Testis (tissue), 3 donors: ENCODE data around the gene ERVFRD-1. TPM values are rescaled to one million over a fixed set of nuclear protein-coding genes. Genes with fewer than 3 reads are reported as not detected.

Experiments used
- DNase-seq: peaks from one replicate; pipeline ENCODE4 v3.0.0-alpha.2; 2019
- H3K27ac ChIP-seq, 2 donors: fragments of 200-600 bp; sonication (generic); one replicate each; pipeline ENCODE4 v1.5.1; 2019
- H3K27me3 ChIP-seq: fragments of 200-600 bp; sonication (generic); one replicate; pipeline ENCODE4 v1.5.1; 2019
- H3K36me3 ChIP-seq: fragments of 200-600 bp; sonication (generic); one replicate; pipeline ENCODE4 v1.5.1; 2017; ENCODE audit warnings: low read depth; ENCODE audit errors: missing control alignments
- H3K4me1 ChIP-seq: fragments of 200-600 bp; sonication (generic); one replicate; pipeline ENCODE4 v1.5.1; 2019
- H3K4me3 ChIP-seq, 2 donors: fragments of 200-600 bp; sonication (generic); one replicate each; pipeline ENCODE4 v1.5.1; 2017 to 2019
- H3K9me3 ChIP-seq: fragments of 200-600 bp; sonication (generic); one replicate; pipeline ENCODE4 v1.5.1; 2017
- CTCF ChIP-seq, 3 experiments: fragments of 450-650 bp in 2 of 3; fragments of 200-600 bp in 1 of 3; sonication (generic) in 1 of 3; IDR thresholded peaks; one replicate each; pipeline ENCODE4 v1.5.1; 2016 to 2019; ENCODE audit warnings: antibody characterized with exemption in 3 of 3, mild to moderate bottlenecking in 2 of 3, moderate library complexity in 1 of 3
- POLR2A ChIP-seq: fragments of 450-650 bp; IDR thresholded peaks from one replicate; pipeline ENCODE4 v1.6.1; 2017; ENCODE audit warnings: antibody characterized with exemption, mild to moderate bottlenecking, moderate library complexity
- WGBS, 2 donors: methylation state at CpG; one replicate each; pipeline ENCODE4 v1.1.5; 2018; 5-methylcytosine and 5-hydroxymethylcytosine counted together
- intact Hi-C: fragments of 100-400 bp; cut with DNase I; formaldehyde crosslinking; loops from one replicate; pipeline ENCODE4 v1.15.1; 2023; ENCODE audit warnings: low total_unique reads
- polyA plus RNA-seq: library from polyadenylated mRNA; stranded (reverse); fragments of 350-450 nt; fragmentation: Illumina TruSeq; extraction: RNeasy Lipid Tissue Mini Kit (QIAGEN cat#74804); gene quantifications from one replicate; pipeline ENCODE4 v1.2.3, GENCODE V29; 2014; ENCODE audit warnings: low read depth, low replicate concordance; ENCODE audit not compliant: insufficient read depth
- total RNA-seq, 2 donors: library from RNA; depleted of rRNA; stranded (reverse); fragments of >200 nt; gene quantifications; one replicate each; pipeline ENCODE4 v1.2.3, GENCODE V29; 2016

The ERVFRD-1 gene
- total and polyA plus RNA-seq, 3 donors from 2014 or later = 0.16 TPM; not detected in 2

GRCh38 chr6:11111769-11112437 lies 378 bp upstream of the ERVFRD-1 start:
- Histone ChIP-seq H3K4me3 (no peak overlapping the region), H3K9me3 (no peaks in the 10 kb centered on the region), H3K4me1 (peaks cover 3% of the 10 kb centered on the region), H3K27ac (no peak overlapping the region), H3K36me3 (no peaks in the 10 kb centered on the region), H3K27me3 (no peaks in the 10 kb centered on the region)
- 63 to 73% methylated on average over 9 of the region's 9 CpGs for WGBS, 2 donors
- no peak for DNase-seq
- intact Hi-C loops = no loop called here
- no peak for TF ChIP-seq CTCF (IDR thresholded peaks at IDR 0.05)
- TF ChIP-seq POLR2A = no peak

- TF ChIP-seq POLR2A (no peak), CTCF (IDR thresholded peaks at IDR 0.05) (no peak)
- intact Hi-C loops = no loop called here
- H3K36me3 ChIP-seq = no peaks in the 10 kb centered on the region
Observed at GRCh38 chr6:11108726-11109125, 2.8 kb downstream of the ERVFRD-1 start.

DNA sequence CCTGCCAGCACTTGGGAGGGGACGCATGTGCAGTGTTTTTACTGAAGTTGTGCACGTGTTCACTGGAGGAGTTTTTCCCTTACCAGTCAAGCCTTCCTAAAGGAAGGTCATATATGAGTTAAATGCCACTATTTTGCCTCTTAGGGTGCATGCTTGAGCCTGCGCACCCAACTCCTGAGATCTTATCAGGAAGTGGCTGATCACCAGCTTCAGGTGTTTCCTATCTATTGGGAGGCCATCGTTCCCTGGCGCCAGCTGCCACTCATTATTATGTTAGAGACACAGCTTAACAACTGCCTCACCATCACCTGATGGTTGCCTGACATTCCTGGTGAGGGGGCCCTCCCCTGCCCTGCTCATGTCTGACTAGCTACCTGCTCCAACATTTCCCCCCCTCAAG lies 8.5 kb downstream of the ERVFRD-1 start:
- Histone ChIP-seq H3K36me3 (no peaks in the 10 kb centered on the region), H3K27ac (no peak overlapping the region), H3K9me3 (no peaks in the 10 kb centered on the region), H3K27me3 (no peaks in the 10 kb centered on the region), H3K4me3 (no peak overlapping the region), H3K4me1 (no peaks in the 10 kb centered on the region)
- WGBS, 2 donors = 83 to 90% methylated on average over 5 of the region's 5 CpGs
- intact Hi-C loops = no loop called here
- TF ChIP-seq CTCF (IDR thresholded peaks at IDR 0.05) = no peak
- no peak for TF ChIP-seq POLR2A
- DNase-seq = no peak

More at GRCh38 chr6:11108726-11109125, 2.8 kb downstream of the ERVFRD-1 start:
- H3K4me1 ChIP-seq = peaks cover 3% of the 10 kb centered on the region
- no peak for DNase-seq
- H3K9me3 ChIP-seq = no peaks in the 10 kb centered on the region
- H3K27me3 ChIP-seq = no peaks in the 10 kb centered on the region
- no peak overlapping the region for H3K4me3 ChIP-seq
- no peak overlapping the region for H3K27ac ChIP-seq

- WGBS, 2 donors = 96 to 97% methylated on average over 5 of the region's 5 CpGs
- no peaks in the 10 kb centered on the region for H3K27me3 ChIP-seq
- DNase-seq = no peak
- TF ChIP-seq POLR2A (no peak), CTCF (IDR thresholded peaks at IDR 0.05) (no peak)
- no peak overlapping the region for H3K27ac ChIP-seq
- no peaks in the 10 kb centered on the region for H3K4me1 ChIP-seq
- intact Hi-C loops = no loop called here
- H3K4me3 ChIP-seq = no peak overlapping the region
- H3K36me3 ChIP-seq = no peaks in the 10 kb centered on the region
- H3K9me3 ChIP-seq = no peaks in the 10 kb centered on the region
Observed at GRCh38 chr6:11101417-11101816, 10.1 kb downstream of the ERVFRD-1 start.

DNA sequence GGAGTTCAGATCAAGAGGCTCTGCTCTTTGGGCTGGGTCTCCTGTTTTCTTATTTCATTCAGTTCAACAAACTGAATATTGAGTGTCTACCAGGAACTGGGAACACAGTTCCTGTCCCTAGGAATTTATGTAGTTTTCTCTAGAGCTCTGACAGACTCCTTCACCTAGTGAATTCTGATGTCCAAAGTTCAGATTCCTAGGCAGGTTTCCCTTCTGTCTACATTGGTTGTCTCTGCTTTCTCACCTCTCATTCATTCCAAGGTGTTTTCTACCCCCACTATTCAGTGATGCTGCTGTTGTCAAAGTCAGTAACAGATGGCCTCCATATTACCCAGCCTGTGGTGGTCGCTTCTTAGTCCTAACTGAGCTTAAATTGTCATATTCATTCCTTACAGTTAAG lies 13.5 kb downstream of the ERVFRD-1 start:
- no peak for DNase-seq
- no peak overlapping the region for H3K4me3 ChIP-seq
- TF ChIP-seq CTCF (IDR thresholded peaks at IDR 0.05) = no peak
- no peak for TF ChIP-seq POLR2A
- intact Hi-C loops = no loop called here
- no peaks in the 10 kb centered on the region for H3K36me3 ChIP-seq
- H3K4me1 ChIP-seq = peaks cover 9% of the 10 kb centered on the region
- no peak overlapping the region for H3K27ac ChIP-seq
- 100% methylated on average over 1 of the region's 1 CpG for WGBS, 2 donors
- H3K9me3 ChIP-seq = no peaks in the 10 kb centered on the region
- no peaks in the 10 kb centered on the region for H3K27me3 ChIP-seq
